Liver (tissue), 3 donors: ENCODE measurements around the gene FAM20C.

Experiments
- GABPA ChIP-seq, 2 donors: IDR thresholded peaks in 1 of 2; conservative IDR thresholded peaks in 1 of 2; 2 replicates each; pipeline ENCODE4 v1.6.1; 2016; ENCODE audit warnings: antibody characterized with exemption in 2 of 2, mild to moderate bottlenecking in 1 of 2, moderate library complexity in 1 of 2
- JUND ChIP-seq, 2 donors: IDR thresholded peaks; 2 replicates each; pipeline ENCODE4 v1.6.1; 2016; ENCODE audit warnings: antibody characterized with exemption in 2 of 2
- RAD21 ChIP-seq, 2 donors: IDR thresholded peaks; 2 replicates each; pipeline ENCODE4 v1.6.1; 2016; ENCODE audit warnings: antibody characterized with exemption in 2 of 2, mild to moderate bottlenecking in 2 of 2
- RXRA ChIP-seq, 2 donors: IDR thresholded peaks; 2 replicates each; pipeline ENCODE4 v1.6.1; 2017 to 2018; ENCODE audit warnings: antibody characterized with exemption in 2 of 2, mild to moderate bottlenecking in 1 of 2
- SP1 ChIP-seq: IDR thresholded peaks from 2 replicates; pipeline ENCODE4 v1.6.1; 2018; ENCODE audit warnings: antibody characterized with exemption, mild to moderate bottlenecking
- TAF1 ChIP-seq: conservative IDR thresholded peaks from 2 replicates; pipeline ENCODE4 v1.6.1; 2016; ENCODE audit warnings: antibody characterized with exemption, mild to moderate bottlenecking
- YY1 ChIP-seq: IDR thresholded peaks from 2 replicates; pipeline ENCODE4 v1.6.1; 2016; ENCODE audit warnings: antibody characterized with exemption, mild to moderate bottlenecking
- TF ChIP-seq, protein P1 (sequence below): fragments of 150-350 bp; IDR thresholded peaks from 2 replicates; pipeline ENCODE4 v1.5.1; 2017; ENCODE audit warnings: improper control_type of control experiment, low read depth, low read length; ENCODE audit not compliant: missing input control
- TF ChIP-seq, protein P2 (sequence below): IDR thresholded peaks from 2 replicates; pipeline ENCODE4 v1.6.1; 2016; ENCODE audit warnings: antibody characterized with exemption, mild to moderate bottlenecking
- TF ChIP-seq, protein P3 (sequence below): IDR thresholded peaks from 2 replicates; pipeline ENCODE4 v1.6.1; 2016; ENCODE audit warnings: antibody characterized with exemption
- TF ChIP-seq, protein P4 (sequence below): IDR thresholded peaks from 2 replicates; pipeline ENCODE4 v1.6.1; 2016; ENCODE audit warnings: antibody characterized with exemption
- TF ChIP-seq, protein P5 (sequence below): IDR thresholded peaks from 2 replicates; pipeline ENCODE4 v1.6.1; 2016; ENCODE audit warnings: antibody characterized with exemption
- donor health status: healthy.
- donor health status: healthy.

DNA sequence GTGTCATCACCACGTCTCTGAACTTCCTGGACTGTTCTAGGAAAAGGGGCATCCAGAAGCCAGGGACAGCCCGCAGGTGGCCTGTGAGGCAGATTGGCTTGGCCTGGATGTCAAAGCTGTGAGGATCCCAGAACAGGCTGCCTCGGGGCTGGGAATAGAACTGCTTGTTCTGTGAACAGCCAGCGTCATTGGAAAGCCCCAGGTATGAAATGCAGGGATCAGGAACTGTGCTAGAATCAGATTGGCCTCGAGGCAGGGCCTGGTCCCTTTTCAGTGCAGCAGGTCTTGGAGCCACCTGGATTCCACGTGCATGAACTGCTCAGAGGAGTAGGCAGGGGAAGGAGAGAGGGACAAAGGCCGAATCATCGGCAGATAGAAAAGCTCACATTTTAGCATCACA is 44.6 kb downstream of the FAM20C start:
- TF ChIP-seq, protein P1, sequence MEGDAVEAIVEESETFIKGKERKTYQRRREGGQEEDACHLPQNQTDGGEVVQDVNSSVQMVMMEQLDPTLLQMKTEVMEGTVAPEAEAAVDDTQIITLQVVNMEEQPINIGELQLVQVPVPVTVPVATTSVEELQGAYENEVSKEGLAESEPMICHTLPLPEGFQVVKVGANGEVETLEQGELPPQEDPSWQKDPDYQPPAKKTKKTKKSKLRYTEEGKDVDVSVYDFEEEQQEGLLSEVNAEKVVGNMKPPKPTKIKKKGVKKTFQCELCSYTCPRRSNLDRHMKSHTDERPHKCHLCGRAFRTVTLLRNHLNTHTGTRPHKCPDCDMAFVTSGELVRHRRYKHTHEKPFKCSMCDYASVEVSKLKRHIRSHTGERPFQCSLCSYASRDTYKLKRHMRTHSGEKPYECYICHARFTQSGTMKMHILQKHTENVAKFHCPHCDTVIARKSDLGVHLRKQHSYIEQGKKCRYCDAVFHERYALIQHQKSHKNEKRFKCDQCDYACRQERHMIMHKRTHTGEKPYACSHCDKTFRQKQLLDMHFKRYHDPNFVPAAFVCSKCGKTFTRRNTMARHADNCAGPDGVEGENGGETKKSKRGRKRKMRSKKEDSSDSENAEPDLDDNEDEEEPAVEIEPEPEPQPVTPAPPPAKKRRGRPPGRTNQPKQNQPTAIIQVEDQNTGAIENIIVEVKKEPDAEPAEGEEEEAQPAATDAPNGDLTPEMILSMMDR = no peak
- TF ChIP-seq, protein P2, sequence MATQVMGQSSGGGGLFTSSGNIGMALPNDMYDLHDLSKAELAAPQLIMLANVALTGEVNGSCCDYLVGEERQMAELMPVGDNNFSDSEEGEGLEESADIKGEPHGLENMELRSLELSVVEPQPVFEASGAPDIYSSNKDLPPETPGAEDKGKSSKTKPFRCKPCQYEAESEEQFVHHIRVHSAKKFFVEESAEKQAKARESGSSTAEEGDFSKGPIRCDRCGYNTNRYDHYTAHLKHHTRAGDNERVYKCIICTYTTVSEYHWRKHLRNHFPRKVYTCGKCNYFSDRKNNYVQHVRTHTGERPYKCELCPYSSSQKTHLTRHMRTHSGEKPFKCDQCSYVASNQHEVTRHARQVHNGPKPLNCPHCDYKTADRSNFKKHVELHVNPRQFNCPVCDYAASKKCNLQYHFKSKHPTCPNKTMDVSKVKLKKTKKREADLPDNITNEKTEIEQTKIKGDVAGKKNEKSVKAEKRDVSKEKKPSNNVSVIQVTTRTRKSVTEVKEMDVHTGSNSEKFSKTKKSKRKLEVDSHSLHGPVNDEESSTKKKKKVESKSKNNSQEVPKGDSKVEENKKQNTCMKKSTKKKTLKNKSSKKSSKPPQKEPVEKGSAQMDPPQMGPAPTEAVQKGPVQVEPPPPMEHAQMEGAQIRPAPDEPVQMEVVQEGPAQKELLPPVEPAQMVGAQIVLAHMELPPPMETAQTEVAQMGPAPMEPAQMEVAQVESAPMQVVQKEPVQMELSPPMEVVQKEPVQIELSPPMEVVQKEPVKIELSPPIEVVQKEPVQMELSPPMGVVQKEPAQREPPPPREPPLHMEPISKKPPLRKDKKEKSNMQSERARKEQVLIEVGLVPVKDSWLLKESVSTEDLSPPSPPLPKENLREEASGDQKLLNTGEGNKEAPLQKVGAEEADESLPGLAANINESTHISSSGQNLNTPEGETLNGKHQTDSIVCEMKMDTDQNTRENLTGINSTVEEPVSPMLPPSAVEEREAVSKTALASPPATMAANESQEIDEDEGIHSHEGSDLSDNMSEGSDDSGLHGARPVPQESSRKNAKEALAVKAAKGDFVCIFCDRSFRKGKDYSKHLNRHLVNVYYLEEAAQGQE = no peak
- TF ChIP-seq RAD21 (IDR thresholded peaks at IDR 0.05) = no peak
- TF ChIP-seq, protein P3, sequence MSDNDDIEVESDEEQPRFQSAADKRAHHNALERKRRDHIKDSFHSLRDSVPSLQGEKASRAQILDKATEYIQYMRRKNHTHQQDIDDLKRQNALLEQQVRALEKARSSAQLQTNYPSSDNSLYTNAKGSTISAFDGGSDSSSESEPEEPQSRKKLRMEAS = no peak
- no peak for TF ChIP-seq GABPA (IDR thresholded peaks at IDR 0.05 in 1 of 2, conservative IDR thresholded peaks at IDR 0.05 in 1 of 2)
- TF ChIP-seq YY1 = no peak
- no peak for TF ChIP-seq TAF1
- no peak for TF ChIP-seq SP1
- no peak for TF ChIP-seq JUND (IDR thresholded peaks at IDR 0.05)
- TF ChIP-seq, protein P4, sequence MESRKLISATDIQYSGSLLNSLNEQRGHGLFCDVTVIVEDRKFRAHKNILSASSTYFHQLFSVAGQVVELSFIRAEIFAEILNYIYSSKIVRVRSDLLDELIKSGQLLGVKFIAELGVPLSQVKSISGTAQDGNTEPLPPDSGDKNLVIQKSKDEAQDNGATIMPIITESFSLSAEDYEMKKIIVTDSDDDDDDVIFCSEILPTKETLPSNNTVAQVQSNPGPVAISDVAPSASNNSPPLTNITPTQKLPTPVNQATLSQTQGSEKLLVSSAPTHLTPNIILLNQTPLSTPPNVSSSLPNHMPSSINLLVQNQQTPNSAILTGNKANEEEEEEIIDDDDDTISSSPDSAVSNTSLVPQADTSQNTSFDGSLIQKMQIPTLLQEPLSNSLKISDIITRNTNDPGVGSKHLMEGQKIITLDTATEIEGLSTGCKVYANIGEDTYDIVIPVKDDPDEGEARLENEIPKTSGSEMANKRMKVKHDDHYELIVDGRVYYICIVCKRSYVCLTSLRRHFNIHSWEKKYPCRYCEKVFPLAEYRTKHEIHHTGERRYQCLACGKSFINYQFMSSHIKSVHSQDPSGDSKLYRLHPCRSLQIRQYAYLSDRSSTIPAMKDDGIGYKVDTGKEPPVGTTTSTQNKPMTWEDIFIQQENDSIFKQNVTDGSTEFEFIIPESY = no peak
- TF ChIP-seq, protein P5, sequence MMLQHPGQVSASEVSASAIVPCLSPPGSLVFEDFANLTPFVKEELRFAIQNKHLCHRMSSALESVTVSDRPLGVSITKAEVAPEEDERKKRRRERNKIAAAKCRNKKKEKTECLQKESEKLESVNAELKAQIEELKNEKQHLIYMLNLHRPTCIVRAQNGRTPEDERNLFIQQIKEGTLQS = no peak
- TF ChIP-seq RXRA (IDR thresholded peaks at IDR 0.05) = no peak
